Subcutaneous abdominal adipose tissue (tissue), 5 donors: ENCODE results near the gene CEP83.
"Not testable (repeated sequence)": the region's sequence is repeated elsewhere in the genome, so short reads cannot be mapped to it uniquely, and the experiment has no call there.

ENCODE experiments used
- H3K27ac ChIP-seq: one replicate; pipeline ENCODE4 v1.7.0; 2013; ENCODE audit warnings: low read depth, mild to moderate bottlenecking, inconsistent platforms, low read length, moderate library complexity
- H3K27me3 ChIP-seq, 5 donors: one replicate each; pipeline ENCODE4 v1.7.0; 2013; ENCODE audit warnings: low read length in 5 of 5, inconsistent platforms in 1 of 5; ENCODE audit not compliant: control insufficient read depth in 5 of 5, insufficient read depth in 4 of 5
- H3K36me3 ChIP-seq, 5 donors: one replicate each; pipeline ENCODE4 v1.7.0; 2013; ENCODE audit warnings: low read length in 5 of 5; ENCODE audit not compliant: control insufficient read depth in 5 of 5, insufficient read depth in 5 of 5
- H3K4me1 ChIP-seq, 5 donors: one replicate each; pipeline ENCODE4 v1.7.0; 2013; ENCODE audit warnings: low read length in 5 of 5, mild to moderate bottlenecking in 3 of 5, moderate library complexity in 1 of 5; ENCODE audit not compliant: control insufficient read depth in 5 of 5, insufficient read depth in 5 of 5
- H3K4me3 ChIP-seq, 5 donors: one replicate each; pipeline ENCODE4 v1.7.0; 2013; ENCODE audit warnings: low read length in 5 of 5, low read depth in 1 of 5
- H3K9ac ChIP-seq, 5 donors: one replicate each; pipeline ENCODE4 v1.7.0; 2013; ENCODE audit warnings: low read length in 5 of 5, mild to moderate bottlenecking in 4 of 5, moderate library complexity in 3 of 5
- H3K9me3 ChIP-seq, 5 donors: one replicate each; pipeline ENCODE4 v1.7.0; 2013; ENCODE audit warnings: low read length in 5 of 5; ENCODE audit not compliant: control insufficient read depth in 5 of 5
- donor health status: healthy.
- donor health status: healthy.
- donor health status: healthy.
- donor health status: healthy.
- donor health status: healthy.

CEP83 gene

DNA sequence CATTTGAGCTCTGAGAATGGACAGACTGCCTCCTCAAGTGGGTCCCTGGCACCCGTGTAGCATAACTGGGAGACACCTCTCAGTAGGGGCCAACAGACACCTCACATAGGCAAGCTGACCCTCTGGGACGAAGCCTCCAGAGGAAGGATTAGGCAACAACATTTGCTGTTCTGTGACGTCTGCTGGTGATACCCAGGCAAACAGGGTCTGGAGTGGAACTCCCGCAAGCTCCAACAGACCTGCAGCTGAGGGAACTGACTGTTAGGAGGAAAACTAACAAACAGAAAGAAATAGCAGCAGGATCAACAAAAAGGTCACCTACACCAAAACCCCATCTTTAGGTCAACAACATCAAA lies 69.6 kb downstream of the CEP83 start:
- H3K36me3 ChIP-seq: peaks cover 0 to 10% (median 3%) of the 10 kb centered on the region in 5 donors
- no peak overlapping the region for H3K27ac ChIP-seq
- H3K9me3 ChIP-seq: peaks cover 0 to 2% (median 0%) of the 10 kb centered on the region in 5 donors
- no peak overlapping the region for H3K4me3 ChIP-seq
- H3K27me3 ChIP-seq: no peaks in the 10 kb centered on the region
- H3K9ac ChIP-seq: no peak overlapping the region
- H3K4me1 ChIP-seq: peaks cover 0 to 3% (median 0%) of the 10 kb centered on the region in 5 donors

DNA sequence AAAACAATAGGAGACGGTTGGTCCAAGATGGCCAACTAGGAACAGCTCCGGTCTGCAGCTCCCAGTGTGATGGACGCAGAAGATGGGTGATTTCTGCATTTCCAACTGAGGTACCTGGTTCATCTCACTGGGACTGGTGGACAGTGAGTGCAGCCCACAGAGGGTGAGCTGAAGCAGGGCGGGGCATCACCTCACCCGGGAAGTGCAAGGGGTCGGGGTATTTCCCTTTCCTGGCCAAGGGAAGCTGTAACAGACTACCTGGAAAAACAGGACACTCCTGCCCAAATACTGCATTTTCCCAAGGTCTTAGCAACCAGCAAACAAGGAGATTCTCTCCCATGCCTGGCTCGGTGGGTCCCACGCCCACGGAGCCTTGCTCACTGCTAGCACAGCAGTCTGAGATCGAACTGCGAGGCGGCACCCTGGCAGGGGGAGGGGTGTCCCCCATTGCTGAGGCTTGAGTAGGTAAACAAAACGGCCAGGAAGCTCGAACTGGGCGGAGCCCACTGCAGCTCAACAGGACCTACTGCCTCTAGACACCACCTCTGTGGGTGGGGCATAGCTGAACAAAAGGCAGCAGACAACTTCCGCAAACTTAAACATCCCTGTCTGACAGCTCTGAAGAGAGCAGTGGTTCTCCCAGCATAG lies 70.1 kb downstream of the CEP83 start:
- H3K4me1 ChIP-seq, H3K9ac ChIP-seq, H3K27me3 ChIP-seq, H3K4me3 ChIP-seq, H3K27ac ChIP-seq, H3K9me3 ChIP-seq: not testable (repeated sequence)
- peaks cover 0 to 14% (median 6%) of the 10 kb centered on the region in 5 donors for H3K36me3 ChIP-seq

DNA sequence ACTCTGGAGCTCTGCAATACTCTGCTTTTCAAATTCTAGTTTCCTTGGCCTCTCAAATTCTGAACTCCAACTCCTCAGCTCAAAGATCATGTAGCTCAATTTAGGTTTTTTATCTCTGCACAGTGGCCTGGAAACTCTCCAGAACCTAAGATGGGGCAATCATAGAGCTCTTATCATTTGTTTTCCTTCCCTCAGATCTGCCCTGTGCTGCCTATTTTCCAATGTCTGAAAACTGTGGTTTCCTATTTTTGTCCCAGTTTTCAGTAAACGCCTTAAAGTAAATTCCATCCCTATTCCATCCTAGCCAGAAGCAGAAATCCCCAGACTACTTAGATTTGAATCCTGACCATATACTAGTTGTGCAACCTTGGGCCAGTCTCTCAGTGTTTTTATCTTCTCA lies 73.2 kb downstream of the CEP83 start:
- Histone ChIP-seq H3K9ac (no peak overlapping the region), H3K4me1 (peaks cover 0 to 3% (median 0%) of the 10 kb centered on the region in 5 donors), H3K36me3 (peaks cover 0 to 14% (median 6%) of the 10 kb centered on the region in 5 donors), H3K4me3 (no peak overlapping the region), H3K27ac (no peak overlapping the region), H3K27me3 (no peaks in the 10 kb centered on the region), H3K9me3 (peaks cover 0 to 10% (median 5%) of the 10 kb centered on the region in 5 donors)

DNA sequence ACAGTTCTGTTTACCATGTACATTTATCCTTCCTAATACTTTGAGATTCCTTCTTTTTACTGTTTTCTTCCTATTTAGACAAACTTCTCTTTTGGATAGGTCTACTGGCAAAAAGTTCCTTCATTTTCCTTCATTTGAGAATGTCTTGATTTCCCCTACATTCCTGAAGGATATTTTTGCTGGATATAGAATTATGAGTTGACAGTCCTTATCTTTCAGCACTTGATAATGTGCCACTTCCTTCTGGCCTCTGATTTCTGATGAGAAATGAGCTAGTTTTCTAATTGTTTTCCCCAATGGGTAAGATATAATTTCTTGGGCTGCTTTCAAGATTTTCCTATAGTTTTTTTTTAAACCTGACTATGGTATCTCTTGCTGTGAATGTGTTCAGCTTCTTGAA lies 75.6 kb downstream of the CEP83 start:
- Histone ChIP-seq H3K27ac (no peak overlapping the region), H3K4me3 (no peak overlapping the region), H3K9me3 (peaks cover 0 to 10% (median 5%) of the 10 kb centered on the region in 5 donors), H3K4me1 (peaks cover 0 to 3% (median 0%) of the 10 kb centered on the region in 5 donors), H3K36me3 (peaks cover 1 to 7% (median 6%) of the 10 kb centered on the region in 5 donors), H3K9ac (no peak overlapping the region), H3K27me3 (no peaks in the 10 kb centered on the region)

DNA sequence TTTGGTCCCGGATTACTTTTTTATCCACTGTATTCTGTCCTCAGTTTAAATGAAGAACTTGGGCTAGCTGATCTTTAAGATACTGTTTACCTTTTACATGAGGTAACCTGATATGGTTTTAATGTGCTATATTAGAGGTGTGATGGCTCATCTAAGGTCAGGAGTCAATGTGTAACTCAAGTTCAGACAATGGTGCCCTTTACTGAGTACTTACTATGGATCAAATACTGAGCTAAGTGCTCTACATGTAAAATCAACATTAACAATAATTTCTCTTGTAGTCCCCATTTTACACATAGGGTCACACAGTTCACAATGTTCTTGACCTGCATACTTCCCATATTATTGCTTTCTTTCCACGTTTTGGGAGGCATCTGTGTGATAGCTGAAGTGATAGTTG lies 79.2 kb downstream of the CEP83 start:
- H3K9ac ChIP-seq: no peak overlapping the region
- peaks cover 0 to 10% (median 5%) of the 10 kb centered on the region in 5 donors for H3K9me3 ChIP-seq
- no peak overlapping the region for H3K4me3 ChIP-seq
- no peaks in the 10 kb centered on the region for H3K4me1 ChIP-seq
- H3K36me3 ChIP-seq: peaks cover 8 to 15% (median 9%) of the 10 kb centered on the region in 5 donors
- H3K27me3 ChIP-seq: no peaks in the 10 kb centered on the region
- H3K27ac ChIP-seq: no peak overlapping the region

DNA sequence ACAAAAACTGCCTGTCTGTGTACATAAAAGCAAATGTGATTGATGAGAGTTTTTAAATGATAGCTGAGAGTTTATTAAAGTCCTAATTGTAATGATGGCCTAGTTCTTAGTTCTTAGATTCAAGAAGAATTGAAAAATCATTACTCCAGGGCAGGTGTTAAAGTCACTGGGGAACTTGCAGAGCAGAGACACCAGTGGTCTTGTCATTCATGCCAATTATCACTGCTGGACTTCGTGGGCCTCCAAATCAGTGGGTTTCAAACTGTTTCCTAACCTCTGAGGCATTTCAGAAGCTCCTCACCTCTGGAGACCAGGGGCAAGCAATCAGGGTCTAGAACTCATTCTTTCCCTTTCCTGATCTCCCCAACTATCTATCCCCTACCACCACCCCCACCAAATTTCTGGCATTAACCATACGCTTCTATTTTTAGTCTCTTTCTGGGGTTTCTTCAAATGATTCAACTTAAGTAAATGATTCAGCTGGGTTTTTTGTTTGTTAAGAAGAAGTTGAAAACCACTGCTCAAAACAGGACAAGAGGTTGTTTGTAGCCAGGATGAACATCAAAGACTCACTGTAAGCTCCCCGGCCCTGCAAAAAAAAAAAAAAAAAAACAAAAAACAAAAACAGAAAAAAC lies 80.1 kb downstream of the CEP83 start:
- peaks cover 0 to 8% (median 2%) of the 10 kb centered on the region in 5 donors for H3K9me3 ChIP-seq
- peaks cover 3 to 12% (median 5%) of the 10 kb centered on the region in 5 donors for H3K36me3 ChIP-seq
- no peaks in the 10 kb centered on the region for H3K27me3 ChIP-seq
- H3K4me3 ChIP-seq: no peak overlapping the region
- no peaks in the 10 kb centered on the region for H3K4me1 ChIP-seq
- no peak overlapping the region for H3K27ac ChIP-seq
- no peak overlapping the region for H3K9ac ChIP-seq

DNA sequence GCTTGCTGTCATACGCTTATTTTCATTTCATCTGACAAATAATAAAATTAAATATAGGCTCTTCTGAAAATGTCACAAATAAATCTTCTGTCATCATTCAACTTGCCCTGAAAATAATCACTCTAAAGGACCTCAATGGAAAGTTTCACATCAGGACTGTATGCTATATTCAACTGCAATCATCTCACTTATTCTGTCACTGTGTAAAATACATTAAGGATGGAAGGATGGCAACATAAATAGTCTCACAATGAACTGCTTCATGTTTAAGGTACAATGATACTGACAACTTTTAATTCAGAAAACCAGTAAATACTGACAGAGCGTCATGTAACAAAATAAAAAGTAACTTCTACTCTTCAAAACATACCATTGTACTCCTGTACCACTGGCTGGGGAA lies 82.1 kb downstream of the CEP83 start:
- no peak overlapping the region for H3K27ac ChIP-seq
- H3K4me3 ChIP-seq: no peak overlapping the region
- H3K9ac ChIP-seq: no peak overlapping the region
- no peaks in the 10 kb centered on the region for H3K9me3 ChIP-seq
- H3K27me3 ChIP-seq: no peaks in the 10 kb centered on the region
- H3K4me1 ChIP-seq: no peaks in the 10 kb centered on the region
- H3K36me3 ChIP-seq: peaks cover 3 to 14% (median 5%) of the 10 kb centered on the region in 5 donors

DNA sequence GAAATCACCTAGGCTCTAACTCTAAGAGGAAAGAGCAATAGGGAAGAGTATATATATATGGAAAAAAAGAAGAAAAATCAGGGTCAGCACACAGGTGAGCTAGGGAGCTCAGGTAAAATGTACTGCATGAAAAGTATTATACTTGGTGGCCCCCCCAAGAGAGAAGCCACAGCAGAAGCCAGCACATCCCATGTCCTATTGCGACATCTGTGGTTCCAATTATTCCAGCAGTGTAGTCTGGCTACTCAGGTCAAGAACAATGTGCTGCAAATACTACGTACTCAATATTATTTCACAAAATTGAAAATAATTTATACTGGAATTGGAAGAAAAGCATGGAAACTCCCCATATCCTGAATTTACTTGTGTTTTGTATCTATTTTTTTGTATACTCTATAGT lies 85.5 kb downstream of the CEP83 start:
- Histone ChIP-seq H3K9ac (no peak overlapping the region), H3K4me1 (no peaks in the 10 kb centered on the region), H3K27ac (no peak overlapping the region), H3K4me3 (no peak overlapping the region), H3K27me3 (no peaks in the 10 kb centered on the region), H3K9me3 (no peaks in the 10 kb centered on the region), H3K36me3 (peaks cover 3 to 17% (median 5%) of the 10 kb centered on the region in 5 donors)

DNA sequence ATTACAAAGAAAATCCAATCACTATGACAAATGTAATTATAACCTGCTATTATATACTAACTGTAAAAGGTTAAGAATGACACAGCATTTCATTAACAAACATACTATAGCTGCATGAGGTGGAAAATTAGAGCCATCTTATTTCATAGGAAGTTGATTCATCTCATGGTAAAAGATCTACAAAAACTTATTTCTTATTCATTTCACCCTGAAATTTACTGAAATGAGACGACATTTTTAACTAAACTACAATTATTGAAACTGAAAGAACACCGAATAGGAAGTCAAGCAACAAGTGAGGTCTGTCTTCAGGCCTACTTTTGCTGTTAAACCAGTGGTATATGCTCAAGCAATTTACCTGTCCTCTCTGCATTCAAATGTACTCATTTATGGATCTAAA lies 87.2 kb downstream of the CEP83 start:
- Histone ChIP-seq H3K27me3 (no peaks in the 10 kb centered on the region), H3K4me1 (no peaks in the 10 kb centered on the region)

DNA sequence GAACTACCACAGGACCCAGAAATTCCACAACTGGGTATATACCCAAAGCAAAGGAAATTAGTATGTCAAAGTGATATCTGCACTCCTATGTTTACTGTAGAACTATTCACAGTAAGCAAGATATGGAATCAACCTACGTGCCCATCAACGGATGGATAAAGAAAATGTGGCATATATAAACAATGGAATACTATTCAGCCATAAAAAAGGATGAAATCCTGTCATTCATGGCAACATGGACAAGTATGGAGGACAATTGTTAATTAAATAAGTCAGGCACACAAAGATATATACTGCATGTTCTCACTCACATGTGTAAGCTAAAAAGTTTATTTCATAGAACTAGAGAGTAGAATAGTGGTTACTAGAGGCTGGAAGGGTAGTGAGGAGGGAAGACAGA lies 97.0 kb downstream of the CEP83 start:
- peaks cover 4 to 19% (median 10%) of the 10 kb centered on the region in 5 donors for H3K9me3 ChIP-seq
- no peak overlapping the region for H3K4me3 ChIP-seq
- H3K27me3 ChIP-seq: no peaks in the 10 kb centered on the region
- peaks cover 0 to 6% (median 5%) of the 10 kb centered on the region in 5 donors for H3K36me3 ChIP-seq
- no peak overlapping the region for H3K9ac ChIP-seq
- H3K27ac ChIP-seq: no peak overlapping the region
- no peaks in the 10 kb centered on the region for H3K4me1 ChIP-seq

More for the DNA sequence above, 87.2 kb downstream of the CEP83 start:
- H3K9ac ChIP-seq: no peak overlapping the region
- H3K27ac ChIP-seq: no peak overlapping the region
- no peak overlapping the region for H3K4me3 ChIP-seq
- H3K36me3 ChIP-seq: peaks cover 0 to 6% (median 3%) of the 10 kb centered on the region in 5 donors
- no peaks in the 10 kb centered on the region for H3K9me3 ChIP-seq
